ENCODE measurements around the gene MYO7B. TPM values are rescaled to one million over a fixed set of nuclear protein-coding genes. Genes with fewer than 3 reads are reported as not detected.

The MYO7B gene
- total RNA-seq, 2 experiments from 2014 or later: 0.65 to 1.2 TPM

DNA sequence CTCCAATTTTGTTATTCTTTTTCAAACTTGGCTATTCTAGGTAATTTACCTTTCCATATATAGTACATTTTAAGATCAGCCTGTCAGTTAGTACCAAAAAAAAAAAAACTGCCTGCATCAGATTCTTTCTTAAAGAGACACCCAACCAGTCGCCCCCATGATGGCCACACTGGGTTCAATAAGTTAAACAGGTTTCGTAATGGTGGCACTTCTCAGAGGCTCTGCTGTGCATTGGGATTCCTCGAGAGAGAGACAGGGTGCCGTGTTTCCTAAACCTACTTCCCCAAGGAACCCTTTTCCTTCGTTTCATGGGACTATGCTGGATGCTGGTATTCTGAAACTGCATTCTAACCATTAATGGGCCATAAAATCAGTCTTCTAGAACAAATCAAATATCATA, 37.4 kb downstream of the MYO7B start:
- no peaks in the 10 kb centered on the region for H3K36me3 Mint-ChIP-seq (ENCODE audit: low read depth)
- no peak overlapping the region for H3K4me3 Mint-ChIP-seq
- no peaks in the 10 kb centered on the region for H3K27me3 Mint-ChIP-seq
- H3K9me3 Mint-ChIP-seq: no peaks in the 10 kb centered on the region
- intact Hi-C loops (cut with micrococcal nuclease): no loop called here
- POLR2A ChIA-PET: no interaction called here
- DNase-seq (no peak), ATAC-seq (no peak)
- TF ChIP-seq, protein P1, sequence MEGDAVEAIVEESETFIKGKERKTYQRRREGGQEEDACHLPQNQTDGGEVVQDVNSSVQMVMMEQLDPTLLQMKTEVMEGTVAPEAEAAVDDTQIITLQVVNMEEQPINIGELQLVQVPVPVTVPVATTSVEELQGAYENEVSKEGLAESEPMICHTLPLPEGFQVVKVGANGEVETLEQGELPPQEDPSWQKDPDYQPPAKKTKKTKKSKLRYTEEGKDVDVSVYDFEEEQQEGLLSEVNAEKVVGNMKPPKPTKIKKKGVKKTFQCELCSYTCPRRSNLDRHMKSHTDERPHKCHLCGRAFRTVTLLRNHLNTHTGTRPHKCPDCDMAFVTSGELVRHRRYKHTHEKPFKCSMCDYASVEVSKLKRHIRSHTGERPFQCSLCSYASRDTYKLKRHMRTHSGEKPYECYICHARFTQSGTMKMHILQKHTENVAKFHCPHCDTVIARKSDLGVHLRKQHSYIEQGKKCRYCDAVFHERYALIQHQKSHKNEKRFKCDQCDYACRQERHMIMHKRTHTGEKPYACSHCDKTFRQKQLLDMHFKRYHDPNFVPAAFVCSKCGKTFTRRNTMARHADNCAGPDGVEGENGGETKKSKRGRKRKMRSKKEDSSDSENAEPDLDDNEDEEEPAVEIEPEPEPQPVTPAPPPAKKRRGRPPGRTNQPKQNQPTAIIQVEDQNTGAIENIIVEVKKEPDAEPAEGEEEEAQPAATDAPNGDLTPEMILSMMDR (IDR thresholded peaks at IDR 0.05): no peak
- H3K4me1 Mint-ChIP-seq (ENCODE audit: low read depth): peaks cover 15% of the 10 kb centered on the region
- no peak overlapping the region for H3K27ac Mint-ChIP-seq
- CTCF ChIA-PET: no interaction called here

DNA sequence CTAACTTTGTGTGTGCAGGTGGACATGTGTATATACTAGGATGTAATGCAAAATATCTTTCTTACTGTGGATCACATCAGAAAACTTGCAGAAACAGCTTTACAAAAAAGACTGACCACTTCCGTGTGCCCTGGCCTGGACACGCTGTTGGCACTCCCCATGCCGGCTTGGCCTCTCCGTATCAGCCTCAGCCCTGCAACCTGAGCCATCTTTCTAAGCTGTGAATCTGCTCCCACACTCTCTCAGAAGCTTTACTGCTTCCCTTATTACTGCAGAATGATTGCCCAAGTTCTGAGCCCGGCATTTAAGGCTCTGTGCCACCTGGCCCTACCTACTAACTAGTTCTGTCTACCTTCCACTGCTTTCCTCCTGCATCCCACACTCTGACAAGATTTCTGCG, 37.8 kb downstream of the MYO7B start:
- no peak for ATAC-seq
- intact Hi-C loops (cut with micrococcal nuclease): no loop called here
- Mint-ChIP-seq H3K9me3 (no peaks in the 10 kb centered on the region), H3K4me3 (no peak overlapping the region), H3K27me3 (no peaks in the 10 kb centered on the region), H3K27ac (no peak overlapping the region), H3K4me1 (ENCODE audit: low read depth) (peaks cover 15% of the 10 kb centered on the region), H3K36me3 (ENCODE audit: low read depth) (no peaks in the 10 kb centered on the region)
- ChIA-PET CTCF (no interaction called here), POLR2A (interaction anchor here (0.5 kb wide), 1 partner anchor 33 kb away, joined by 3 read pairs; no protein-coding TSS in a partner anchor)
- no peak for DNase-seq
- TF ChIP-seq, protein P1 (IDR thresholded peaks at IDR 0.05): no peak

DNA sequence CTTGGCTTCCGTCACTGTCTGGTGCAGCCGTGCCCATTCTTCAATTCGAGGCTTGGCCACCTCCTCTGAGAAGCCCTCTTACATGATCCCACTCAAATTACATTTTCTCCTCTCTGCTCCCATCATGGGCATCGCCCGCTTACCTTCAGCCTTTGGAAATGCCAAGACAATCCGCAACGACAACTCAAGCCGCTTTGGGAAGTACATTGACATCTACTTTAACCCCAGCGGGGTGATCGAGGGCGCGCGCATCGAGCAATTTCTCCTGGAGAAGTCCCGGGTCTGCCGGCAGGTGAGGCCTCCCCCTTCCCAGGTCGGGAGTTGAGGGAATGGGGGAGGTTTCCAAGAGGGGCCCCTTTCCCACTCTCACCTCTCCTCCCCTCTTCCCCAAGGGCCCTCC, 38.3 kb downstream of the MYO7B start:
- no peak for DNase-seq
- no peak overlapping the region for H3K27ac Mint-ChIP-seq
- no peaks in the 10 kb centered on the region for H3K36me3 Mint-ChIP-seq (ENCODE audit: low read depth)
- ATAC-seq: no peak
- TF ChIP-seq, protein P1 (IDR thresholded peaks at IDR 0.05): no peak
- no peak overlapping the region for H3K4me3 Mint-ChIP-seq
- no peaks in the 10 kb centered on the region for H3K27me3 Mint-ChIP-seq
- H3K4me1 Mint-ChIP-seq (ENCODE audit: low read depth): peaks cover 15% of the 10 kb centered on the region
- ChIA-PET CTCF (no interaction called here), POLR2A (interaction anchor here (0.5 kb wide), 1 partner anchor 33 kb away, joined by 3 read pairs; no protein-coding TSS in a partner anchor)
- intact Hi-C loops (cut with micrococcal nuclease): no loop called here
- no peaks in the 10 kb centered on the region for H3K9me3 Mint-ChIP-seq

DNA sequence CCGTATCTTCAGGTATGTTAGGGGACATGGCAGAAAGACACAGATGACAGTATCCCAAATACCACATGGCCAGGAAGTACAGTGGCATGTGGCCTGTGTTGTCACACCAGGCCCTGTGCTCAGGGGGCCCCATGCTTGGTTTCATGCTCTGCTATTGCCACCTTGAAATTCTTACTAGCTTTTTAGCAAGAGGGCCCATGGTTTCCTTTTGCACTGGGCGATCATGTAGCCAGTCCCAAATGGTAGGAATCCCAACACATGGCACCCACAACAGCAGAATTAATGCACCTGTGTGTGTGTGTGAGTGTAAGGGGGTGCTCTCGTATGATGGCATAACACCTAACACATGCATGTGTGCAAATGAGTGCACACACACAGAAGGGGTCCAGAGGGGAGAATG, 39.2 kb downstream of the MYO7B start:
- Mint-ChIP-seq H3K4me1 (ENCODE audit: low read depth) (peaks cover 15% of the 10 kb centered on the region), H3K36me3 (ENCODE audit: low read depth) (no peaks in the 10 kb centered on the region), H3K4me3 (no peak overlapping the region), H3K27me3 (no peaks in the 10 kb centered on the region), H3K27ac (no peak overlapping the region), H3K9me3 (no peaks in the 10 kb centered on the region)
- intact Hi-C loops (cut with micrococcal nuclease): no loop called here
- ChIA-PET POLR2A (no interaction called here), CTCF (interaction anchor here (1.6 to 3.5 kb wide), 2 partner anchors 11 to 16 kb away, joined by 3 to 26 read pairs; no protein-coding TSS in a partner anchor)
- TF ChIP-seq, protein P1 (IDR thresholded peaks at IDR 0.05): no peak
- no peak for DNase-seq
- peak; percentile 37 for ATAC-seq

DNA sequence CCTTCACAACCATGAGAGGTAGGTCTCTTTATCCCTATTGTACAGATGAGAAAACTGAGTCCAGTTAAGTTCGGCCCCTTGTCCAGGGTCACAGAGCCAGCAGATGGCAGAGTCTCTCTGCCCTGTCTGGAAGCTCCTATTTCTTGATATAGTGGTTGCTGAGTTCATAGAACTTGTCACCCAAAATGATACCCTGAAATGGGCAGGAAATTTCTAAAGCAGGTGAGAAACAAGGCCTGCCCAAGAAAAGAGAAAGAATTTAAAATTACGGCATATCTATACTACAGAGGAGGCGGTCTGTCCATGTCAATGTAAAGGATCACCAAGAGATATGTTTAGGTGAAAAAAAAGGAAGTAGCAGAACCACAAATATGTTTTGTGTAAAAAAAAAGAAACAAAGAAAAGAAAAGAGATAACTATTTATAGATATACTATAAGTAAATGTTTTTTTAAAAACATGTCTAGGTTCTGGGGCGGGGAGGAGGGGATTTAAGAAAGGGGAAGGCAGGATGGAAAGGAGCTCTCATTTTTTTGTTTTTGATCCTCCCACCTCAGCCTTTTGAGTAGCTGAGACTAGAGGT, 39.8 kb downstream of the MYO7B start:
- no peak for DNase-seq
- ChIA-PET CTCF (interaction anchor here (1.0 to 3.5 kb wide), 4 partner anchors 10 to 78 kb away, joined by 3 to 26 read pairs (median 4); no protein-coding TSS in a partner anchor), POLR2A (no interaction called here)
- Mint-ChIP-seq H3K4me3 (no peak overlapping the region), H3K27me3 (no peaks in the 10 kb centered on the region), H3K9me3 (no peaks in the 10 kb centered on the region), H3K27ac (no peak overlapping the region), H3K4me1 (ENCODE audit: low read depth) (peaks cover 15% of the 10 kb centered on the region), H3K36me3 (ENCODE audit: low read depth) (no peaks in the 10 kb centered on the region)
- ATAC-seq: no peak
- intact Hi-C loops (cut with micrococcal nuclease): no loop called here
- TF ChIP-seq, protein P1 (IDR thresholded peaks at IDR 0.05): no peak
